HG02678 (cell line): ENCODE measurements around the gene LIN37.
"Not testable (repeated sequence)": the region's sequence is repeated elsewhere in the genome, so short reads cannot be mapped to it uniquely, and the experiment has no call there.

ENCODE experiments used
- ATAC-seq: cut with Tn5 transposase; IDR thresholded peaks from one replicate; pipeline ENCODE4 v1.9.1; 2021; ENCODE audit warnings: mild to moderate bottlenecking, moderate library complexity; ENCODE audit not compliant: unreplicated experiment

The LIN37 gene

DNA sequence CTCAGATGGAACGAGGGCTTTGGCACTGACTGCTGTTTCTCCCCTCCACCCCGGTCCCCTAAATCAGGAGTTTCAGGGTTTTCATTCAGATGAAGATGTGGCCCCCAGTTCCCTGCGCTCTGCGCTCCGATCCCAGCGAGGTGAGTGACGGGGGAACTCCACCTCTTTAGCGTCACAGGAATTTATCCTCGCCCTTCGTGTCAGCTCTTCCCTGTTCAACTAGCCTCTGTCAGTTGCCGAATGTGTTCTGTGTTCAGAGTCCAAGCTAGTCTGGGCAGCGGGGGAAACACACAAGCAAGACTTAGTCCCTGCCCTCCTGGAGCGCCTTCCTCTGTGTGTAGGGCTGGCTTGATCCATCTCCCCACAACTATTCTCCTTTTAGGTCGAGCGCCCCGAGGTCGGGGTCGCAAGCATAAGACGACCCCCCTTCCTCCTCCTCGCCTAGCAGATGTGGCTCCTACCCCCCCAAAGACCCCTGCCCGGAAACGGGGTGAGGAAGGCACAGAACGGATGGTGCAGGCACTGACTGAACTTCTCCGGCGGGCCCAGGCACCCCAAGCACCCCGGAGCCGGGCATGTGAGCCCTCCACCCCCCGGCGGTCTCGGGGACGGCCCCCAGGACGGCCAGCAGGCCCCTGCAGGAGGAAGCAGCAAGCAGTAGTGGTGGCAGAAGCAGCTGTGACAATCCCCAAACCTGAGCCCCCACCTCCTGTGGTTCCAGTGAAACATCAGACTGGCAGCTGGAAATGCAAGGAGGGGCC, 28.8 kb upstream of the LIN37 start:
- ATAC-seq = no peak

- ATAC-seq = no peak
Observed at GRCh38 chr19:35720163-35720524, 28.2 kb upstream of the LIN37 start.

- ATAC-seq = no peak
Observed at GRCh38 chr19:35720648-35721047, 27.7 kb upstream of the LIN37 start.

- no peak for ATAC-seq
Observed at GRCh38 chr19:35721374-35721773, 27.0 kb upstream of the LIN37 start.

GRCh38 chr19:35722461-35722860, 25.9 kb upstream of the LIN37 start:
- ATAC-seq = no peak

DNA sequence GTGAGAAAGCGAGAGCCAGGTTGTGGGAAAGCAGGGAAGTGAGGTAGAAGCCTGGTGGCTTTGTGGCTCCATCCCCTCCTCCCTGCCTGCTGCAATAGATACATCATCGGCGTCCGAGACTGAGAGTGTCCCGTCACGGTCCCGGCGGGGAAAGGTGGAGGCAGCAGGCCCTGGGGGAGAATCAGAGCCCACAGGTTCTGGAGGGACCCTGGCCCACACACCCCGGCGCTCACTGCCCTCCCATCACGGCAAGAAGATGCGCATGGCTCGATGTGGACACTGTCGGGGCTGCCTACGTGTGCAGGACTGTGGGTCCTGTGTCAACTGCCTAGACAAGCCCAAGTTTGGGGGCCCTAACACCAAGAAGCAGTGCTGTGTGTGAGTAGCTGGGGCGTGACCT, 25.5 kb upstream of the LIN37 start:
- ATAC-seq = no peak

GRCh38 chr19:35723671-35724070, 24.7 kb upstream of the LIN37 start:
- ATAC-seq = no peak

DNA sequence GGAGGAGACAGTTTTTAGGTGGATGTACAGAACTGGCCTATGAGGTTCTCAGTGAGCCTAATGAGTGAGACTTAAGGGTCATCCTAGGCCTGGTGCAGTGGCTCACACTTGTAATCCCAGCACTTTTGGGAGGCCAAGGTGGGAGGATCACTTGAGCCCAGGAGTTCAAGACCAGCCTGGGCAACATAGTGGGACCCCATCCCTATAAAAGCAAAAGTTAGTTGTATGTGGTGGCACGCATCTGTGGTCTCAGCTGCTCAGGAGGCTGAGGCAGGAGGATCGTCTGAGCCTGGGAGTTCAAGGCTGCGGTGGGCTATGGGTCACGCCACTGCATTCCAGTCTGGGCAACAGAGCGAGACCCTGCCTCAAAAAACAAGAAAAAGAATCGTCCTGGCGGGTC, 24.2 kb upstream of the LIN37 start:
- not testable (repeated sequence) for ATAC-seq

- ATAC-seq = no peak
Observed at GRCh38 chr19:35724560-35724959, 23.8 kb upstream of the LIN37 start.

DNA sequence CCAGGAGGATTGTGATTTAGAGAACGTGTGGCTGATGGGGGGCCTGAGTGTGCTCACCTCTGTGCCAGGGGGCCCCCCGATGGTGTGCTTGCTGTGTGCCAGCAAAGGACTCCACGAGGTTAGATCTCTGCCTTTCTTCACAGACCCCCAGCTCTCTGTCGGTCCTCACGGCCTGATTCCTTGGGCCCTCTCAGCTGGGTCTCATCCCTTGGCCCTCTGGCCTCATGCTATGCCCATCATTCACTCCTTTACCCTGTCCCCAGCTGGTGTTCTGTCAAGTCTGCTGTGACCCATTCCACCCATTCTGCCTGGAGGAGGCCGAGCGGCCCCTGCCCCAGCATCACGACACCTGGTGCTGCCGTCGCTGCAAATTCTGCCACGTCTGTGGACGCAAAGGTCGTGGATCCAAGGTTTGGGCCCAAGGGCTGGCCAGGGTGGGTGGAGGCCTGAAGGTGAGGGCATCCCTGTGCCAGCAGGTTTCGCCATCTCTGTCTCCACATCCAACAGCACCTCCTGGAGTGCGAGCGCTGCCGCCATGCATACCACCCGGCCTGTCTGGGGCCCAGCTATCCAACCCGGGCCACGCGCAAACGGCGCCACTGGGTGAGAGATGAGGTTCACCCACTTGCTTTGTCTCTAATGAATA, 23.0 kb upstream of the LIN37 start:
- no peak for ATAC-seq

GRCh38 chr19:35727053-35727955, 21.1 kb upstream of the LIN37 start:
- no peak for ATAC-seq

GRCh38 chr19:35727956-35728706, 20.2 kb upstream of the LIN37 start:
- no peak for ATAC-seq

DNA sequence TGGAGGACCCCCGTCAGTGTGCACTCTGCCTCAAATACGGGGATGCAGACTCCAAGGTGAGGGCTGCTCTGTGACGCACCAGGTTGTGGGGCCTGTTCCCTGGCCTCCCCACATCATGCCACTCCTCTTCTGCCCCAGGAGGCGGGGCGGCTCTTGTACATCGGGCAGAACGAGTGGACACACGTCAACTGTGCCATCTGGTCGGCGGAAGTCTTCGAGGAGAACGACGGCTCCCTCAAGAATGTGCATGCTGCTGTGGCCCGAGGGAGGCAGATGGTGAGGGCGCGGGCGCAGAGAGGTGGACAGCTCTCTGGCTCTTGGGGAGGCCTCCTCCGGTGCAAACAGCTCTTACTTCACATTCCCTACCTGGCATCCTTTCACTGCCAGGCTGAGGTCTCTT, 19.4 kb upstream of the LIN37 start:
- no peak for ATAC-seq

- no peak for ATAC-seq
Observed at GRCh38 chr19:35729763-35730162, 18.6 kb upstream of the LIN37 start.

GRCh38 chr19:35730326-35730725, 18.1 kb upstream of the LIN37 start:
- ATAC-seq = no peak

DNA sequence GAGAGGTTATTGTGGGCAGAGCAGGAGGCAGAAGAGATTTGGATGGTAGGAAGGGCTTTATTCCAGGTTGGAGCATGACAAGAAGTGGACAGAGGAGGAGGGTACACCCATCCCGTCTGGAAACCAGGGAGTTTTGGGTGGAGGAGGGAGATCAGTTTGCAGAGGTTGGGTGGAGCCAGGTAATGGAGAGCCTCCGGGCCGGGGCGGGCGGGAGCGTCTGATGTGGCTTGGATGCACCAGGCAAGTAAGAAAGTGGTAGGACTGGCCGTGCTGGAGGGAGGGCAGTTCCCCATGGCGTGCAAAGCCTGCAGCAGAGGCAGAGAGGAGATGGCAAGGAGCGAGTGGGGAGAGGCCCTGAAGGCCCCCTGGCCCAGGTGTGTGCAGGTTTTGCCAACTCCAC, 17.0 kb upstream of the LIN37 start:
- ATAC-seq = no peak

- ATAC-seq = no peak
Observed at GRCh38 chr19:35731779-35732405, 16.5 kb upstream of the LIN37 start.

- no peak for ATAC-seq
Observed at GRCh38 chr19:35732540-35733179, 15.7 kb upstream of the LIN37 start.

GRCh38 chr19:35733180-35734125, 14.9 kb upstream of the LIN37 start:
- ATAC-seq = no peak
